Measurements from ENCODE around the gene VWA5B1.

The VWA5B1 gene

DNA sequence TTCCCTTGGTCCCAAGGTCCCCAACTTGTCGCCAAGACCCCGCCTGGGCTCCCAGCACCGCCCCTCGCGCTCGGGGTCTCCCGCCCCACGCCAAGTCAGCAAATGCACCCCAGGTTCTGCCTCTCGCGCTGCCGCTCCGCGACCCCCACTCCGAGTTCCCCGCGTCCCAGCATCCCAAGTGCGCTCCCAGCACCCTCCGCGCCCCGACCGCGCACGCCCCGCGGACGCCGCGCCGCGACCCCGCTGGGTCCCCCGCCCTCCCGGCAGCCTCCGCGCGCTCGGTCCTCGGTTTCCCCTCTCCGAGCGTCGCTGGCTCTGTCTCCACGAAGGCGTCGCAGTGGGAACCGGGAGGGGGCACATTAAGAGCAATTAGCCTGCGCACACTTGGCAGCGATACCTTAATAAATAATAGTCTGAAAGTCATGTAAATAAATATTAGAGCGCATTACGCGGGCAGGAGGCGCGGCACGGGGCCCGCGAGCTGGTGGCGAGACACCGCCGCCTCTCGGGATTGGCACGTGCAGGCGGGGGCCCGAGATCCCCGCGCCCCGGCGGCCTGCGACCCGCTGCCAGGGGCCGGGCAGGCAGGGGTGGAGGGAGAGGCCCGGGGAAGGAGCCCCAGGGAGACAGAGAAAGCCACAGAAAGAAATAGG is 75.9 kb downstream of the VWA5B1 start:
- in situ Hi-C loops (cut with MboI; ENCODE audit: low sequenced_read_pairs) = no loop called here

DNA sequence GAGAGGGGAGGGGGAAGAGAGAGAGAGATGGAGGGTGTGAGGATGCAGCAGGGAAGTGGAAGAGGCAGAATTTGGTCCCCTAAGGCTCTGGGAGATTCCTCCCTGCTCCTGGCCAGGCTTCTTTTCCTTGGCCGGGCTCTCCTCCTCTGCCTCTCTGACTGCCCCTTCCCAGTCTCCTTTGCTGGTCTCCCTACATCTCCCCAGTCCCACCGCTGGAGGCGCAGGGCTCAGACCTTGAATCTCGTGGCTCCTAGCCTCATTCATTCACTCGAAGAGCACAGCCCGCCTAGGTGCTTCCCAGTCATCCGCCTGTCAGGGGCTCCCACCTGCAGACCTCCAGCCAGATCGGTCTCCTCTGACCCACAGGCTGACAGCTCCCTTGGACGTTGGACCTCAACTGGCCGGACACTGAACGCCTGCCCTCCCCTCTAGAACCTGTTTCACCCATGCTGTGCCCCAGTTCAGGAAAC is 76.5 kb downstream of the VWA5B1 start:
- in situ Hi-C loops (cut with MboI; ENCODE audit: low sequenced_read_pairs) = no loop called here

DNA sequence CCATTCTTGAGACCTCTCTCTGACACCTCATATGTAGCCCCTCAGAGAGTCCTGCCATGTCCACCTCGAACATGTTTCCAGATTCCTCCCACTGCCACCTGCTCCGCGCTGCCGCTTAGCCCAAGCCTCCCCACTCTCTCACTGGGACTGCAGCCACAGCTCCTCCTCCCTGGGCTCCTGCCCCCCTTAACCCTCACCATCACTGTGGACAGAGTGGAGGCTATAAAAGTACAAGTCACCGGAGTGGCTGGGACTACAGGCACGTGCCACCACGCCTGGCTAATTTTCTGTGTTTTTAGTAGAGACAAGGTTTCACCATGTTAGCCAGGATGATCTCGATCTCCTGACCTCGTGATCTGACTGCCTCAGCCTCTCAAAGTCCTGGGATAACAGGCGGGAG is 77.0 kb downstream of the VWA5B1 start:
- in situ Hi-C loops (cut with MboI; ENCODE audit: low sequenced_read_pairs) = no loop called here

DNA sequence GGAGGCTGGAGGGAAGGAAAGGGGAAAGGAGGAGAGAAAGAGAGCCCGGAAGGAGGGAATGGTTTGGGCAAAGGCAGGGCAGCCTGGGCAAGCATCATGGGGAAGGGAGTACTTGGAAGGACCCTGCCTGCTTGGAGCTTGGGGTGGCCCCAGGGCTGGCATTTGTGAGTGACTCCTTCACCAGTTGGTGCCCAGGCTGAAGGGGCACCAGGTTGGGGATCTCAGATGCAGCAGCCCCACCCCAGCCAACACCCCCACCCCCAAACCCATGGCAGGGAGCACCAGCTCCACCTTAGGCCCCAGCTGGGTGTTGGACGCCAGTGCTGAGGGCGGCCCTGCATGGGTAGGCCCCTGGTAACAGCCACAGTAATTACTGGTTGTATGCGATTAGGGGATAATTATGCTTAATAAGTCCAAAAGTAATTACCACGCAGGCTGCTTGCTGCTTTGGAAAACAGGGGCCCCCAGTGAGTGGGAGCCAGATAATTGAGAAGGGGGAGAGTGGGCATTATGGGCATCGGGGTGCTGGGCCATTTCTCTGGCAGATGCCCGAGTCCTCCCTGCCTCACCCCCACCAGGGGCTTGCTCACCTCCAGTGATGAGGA is 78.3 kb downstream of the VWA5B1 start:
- in situ Hi-C loops (cut with MboI; ENCODE audit: low sequenced_read_pairs) = no loop called here

DNA sequence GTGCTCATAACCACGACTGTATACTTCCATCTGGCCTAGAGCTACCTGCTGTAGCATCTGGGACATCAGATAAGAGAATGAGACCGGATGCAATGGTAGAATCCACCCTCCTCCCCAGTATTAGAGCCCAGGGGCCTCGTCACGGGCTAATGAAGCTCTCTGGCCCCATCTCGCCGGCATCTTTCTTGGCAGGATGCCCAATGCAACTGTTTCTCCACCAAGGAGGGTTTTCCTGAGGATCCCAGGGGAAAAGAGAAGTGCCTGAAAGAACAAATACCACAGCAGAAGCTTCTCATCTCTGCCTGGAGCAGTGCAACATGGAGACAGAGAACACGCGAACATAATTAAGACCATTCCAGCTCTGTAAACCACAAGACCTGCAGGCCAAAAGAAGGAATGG is 80.0 kb downstream of the VWA5B1 start:
- in situ Hi-C loops (cut with MboI; ENCODE audit: low sequenced_read_pairs) = no loop called here

DNA sequence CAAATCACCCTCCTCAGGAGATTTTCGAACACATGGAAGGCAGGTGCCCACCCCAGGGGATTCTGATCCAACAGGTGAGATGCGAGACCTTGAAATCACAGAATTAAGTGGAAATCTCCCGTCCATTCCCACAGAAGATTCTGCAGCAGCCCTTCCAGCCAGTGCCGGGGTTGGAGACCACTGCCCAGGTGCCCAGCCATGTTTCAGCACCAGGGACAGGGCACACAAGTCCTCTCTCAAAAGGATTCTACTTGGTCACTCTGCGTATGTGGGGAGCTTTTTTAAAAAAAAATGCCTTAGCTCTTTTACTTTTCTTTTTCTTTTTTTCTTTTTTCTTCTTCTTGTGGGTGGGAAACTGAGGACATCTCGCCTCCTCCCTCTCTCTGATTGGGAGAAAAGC is 80.7 kb downstream of the VWA5B1 start:
- in situ Hi-C loops (cut with MboI; ENCODE audit: low sequenced_read_pairs) = no loop called here

DNA sequence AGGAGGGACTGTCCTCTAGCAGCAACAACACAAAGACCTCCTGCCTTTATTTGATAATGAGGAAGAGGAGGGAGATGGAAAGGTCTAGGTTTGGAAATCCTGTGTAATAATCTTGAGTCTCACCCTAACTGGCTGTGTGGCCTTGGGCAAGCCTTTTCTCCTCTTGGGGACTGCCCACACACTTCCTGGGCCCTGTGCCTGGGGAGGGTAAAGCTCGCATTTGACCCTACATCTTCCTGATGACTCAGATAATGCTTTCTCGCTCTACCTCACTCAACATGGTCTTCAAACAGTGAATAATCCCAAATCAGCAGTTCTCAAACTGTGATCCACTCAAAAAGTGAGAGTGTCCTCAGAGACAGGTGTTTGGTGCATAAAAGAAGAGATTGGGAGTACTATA is 81.2 kb downstream of the VWA5B1 start:
- in situ Hi-C loops (cut with MboI; ENCODE audit: low sequenced_read_pairs) = no loop called here

DNA sequence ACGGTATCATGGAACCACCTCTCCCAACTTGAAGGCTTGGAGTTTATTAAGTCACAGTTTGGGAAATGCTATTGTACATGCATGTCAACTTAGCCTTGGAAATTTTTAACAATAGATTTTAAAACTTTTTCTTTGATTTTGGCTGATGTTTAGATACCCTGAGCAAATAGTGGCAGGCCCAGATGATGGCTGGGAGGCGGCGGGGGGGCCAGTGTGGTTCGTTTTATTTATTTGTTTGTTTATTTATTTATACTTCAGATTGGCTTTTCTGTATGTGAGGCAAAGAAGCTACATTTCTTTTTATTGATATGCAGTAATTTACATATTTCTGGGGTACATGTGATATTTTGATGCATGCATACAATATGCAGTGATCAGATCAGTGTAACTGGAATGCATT is 82.0 kb downstream of the VWA5B1 start:
- in situ Hi-C loops (cut with MboI; ENCODE audit: low sequenced_read_pairs) = no loop called here

DNA sequence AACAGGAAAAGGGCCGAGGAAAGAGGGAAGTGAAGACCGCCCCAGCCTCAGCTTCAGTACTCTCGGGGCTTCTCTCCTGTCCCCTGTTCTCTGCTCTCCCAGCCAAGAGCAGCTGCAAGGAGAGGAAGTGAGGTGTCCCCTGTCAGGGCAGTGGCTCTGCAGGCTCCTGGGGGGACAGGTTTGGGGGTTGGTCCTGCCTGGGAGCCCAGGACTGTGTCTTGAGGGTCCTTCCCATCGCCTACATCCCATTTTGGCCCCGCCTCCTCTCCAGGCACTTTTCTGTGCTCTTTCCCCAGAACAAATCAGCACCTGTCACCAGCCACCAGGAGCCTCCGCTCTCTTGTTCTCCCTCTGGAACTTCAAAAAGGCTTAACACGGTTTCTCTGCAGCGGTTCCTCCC is 82.6 kb downstream of the VWA5B1 start:
- in situ Hi-C loops (cut with MboI; ENCODE audit: low sequenced_read_pairs) = no loop called here

DNA sequence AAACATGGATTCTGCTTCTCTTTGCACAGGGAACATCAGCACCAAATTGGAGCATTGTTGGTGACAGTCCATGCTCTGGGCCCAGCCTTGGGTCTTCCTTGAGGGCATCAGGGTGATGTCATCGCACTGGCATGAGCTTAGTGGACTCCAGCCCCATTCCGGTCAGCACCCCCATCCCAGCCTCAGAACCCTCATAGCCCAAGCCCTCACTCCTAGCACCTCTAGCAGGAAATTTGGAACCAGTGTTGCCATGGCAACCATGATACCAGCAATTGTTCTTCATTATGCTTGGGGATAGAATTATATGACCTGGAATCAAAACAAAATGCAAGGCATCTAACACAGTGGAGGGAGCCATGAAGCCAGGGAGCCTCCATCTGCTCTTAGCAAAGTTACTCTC is 83.1 kb downstream of the VWA5B1 start:
- in situ Hi-C loops (cut with MboI; ENCODE audit: low sequenced_read_pairs) = no loop called here

DNA sequence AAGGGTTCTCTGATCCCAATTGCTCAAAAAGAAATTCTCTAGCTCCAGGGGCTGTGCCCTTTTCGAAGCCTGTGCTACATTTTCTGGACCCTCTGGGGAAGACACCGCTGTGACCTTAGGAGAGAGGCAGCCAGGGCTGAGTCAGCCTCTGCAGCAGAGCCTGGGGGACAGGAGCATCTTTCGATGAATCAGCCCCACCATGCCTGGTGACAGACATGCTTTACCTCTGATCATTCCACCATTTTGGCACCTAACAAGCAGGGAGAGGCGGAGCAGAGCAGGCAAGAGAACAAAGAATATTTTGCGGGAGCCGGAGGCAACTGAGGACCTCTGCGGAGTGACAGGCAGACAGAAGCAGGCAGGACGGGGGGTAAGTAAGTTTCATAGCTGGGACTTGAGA is 84.9 kb downstream of the VWA5B1 start:
- in situ Hi-C loops (cut with MboI; ENCODE audit: low sequenced_read_pairs) = no loop called here

DNA sequence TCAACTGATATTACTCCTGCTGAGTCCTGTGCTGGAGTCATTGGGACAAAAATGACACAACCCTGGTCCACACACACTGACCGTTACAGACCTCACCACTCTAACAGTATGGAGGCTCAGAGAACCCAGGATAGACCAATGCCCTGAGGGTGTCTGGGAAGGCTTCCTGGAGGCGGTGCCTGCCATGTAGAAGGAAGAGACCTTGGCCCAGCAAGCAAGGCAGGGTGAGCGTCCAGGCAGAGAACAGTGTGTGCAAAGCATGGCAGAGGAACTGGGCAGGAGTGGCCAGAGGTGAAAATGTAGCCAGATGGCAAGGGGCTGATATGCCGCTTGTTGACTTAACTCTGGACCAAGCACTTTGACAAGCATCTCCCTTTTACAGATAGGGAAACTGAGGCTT is 85.5 kb downstream of the VWA5B1 start:
- in situ Hi-C loops (cut with MboI; ENCODE audit: low sequenced_read_pairs) = no loop called here

DNA sequence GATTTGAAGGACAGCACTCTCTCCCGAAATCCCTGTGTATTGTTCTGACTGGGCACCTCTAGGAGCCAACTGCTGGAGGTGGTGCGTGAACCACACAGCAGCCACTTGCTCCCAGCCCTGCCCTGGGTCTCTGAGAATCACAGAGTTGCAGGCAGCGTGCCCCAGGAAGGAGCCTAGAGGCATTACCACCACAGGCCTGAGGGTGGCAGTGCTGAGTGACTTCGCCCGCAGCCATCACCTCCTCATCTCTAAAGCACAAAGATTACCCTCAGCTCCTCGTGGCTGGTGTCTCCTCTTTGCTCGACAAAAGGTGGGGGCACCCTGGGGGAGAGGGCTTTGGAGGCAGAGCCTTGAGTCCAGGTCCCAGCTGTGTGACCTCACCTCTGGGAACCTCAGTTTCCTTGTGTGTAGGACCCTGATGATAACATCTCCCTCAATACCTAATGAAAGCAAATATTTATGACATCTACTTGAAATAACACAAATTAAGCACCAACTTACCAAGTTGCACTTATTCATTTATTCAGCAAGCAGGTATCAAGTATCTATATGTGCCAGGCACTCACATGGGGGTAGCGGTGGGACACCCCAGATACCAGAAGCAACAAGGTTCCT is 86.3 kb downstream of the VWA5B1 start:
- in situ Hi-C loops (cut with MboI; ENCODE audit: low sequenced_read_pairs) = no loop called here

DNA sequence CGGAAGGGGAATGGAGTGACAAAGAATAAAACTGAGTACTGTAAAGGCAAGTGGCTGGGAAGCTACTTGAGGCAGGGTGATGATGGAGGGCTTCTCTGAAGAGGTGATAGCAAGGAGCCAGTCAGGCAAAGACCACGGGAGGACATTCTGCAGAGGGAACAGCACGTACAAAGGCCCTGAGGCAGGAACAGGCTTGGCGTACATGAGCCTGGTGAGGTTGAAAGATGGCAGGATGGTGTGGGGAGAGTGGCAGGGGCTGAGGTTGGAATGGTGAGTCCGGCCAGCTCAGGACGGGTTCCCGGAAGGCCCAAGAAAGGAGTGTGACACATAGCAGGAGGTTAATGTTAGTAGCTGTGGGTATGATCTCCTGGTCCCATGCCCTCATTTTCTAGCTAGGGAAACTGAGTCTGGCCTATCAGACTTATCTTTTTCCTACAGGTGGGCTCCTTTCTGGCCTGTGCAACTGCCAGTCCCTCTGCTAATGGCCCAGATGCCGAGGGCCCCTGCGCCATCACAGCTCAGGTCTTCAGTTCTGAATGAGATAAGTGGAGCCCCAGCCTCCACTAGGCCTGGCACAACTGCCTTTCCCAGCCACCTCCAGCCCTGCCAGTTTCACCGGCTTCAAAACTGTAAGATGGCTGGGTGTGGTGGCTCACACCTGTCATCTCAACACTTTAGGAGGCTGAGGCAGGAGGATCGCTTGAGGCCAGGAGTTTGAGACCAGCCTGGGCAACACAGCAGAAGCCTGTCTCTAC is 87.0 kb downstream of the VWA5B1 start:
- in situ Hi-C loops (cut with MboI; ENCODE audit: low sequenced_read_pairs) = no loop called here

DNA sequence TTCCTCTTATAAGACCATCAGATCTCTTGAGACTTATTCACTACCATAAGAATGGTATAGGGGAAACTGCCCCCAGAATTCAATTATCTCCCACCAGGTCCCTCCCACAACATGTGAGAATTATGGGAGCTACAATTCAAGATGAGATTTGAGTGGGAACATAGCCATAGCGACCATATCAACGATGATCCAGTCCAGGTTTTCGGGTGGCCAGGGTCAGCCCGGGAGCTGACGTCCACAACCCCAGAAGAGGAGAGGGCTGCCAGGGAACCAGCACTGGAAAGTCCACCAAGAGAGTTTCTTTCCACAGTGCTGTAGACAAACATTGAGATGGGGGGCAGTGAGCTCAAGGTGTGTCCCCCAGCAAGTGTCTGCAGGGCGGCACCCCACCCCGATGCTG is 88.4 kb downstream of the VWA5B1 start:
- in situ Hi-C loops (cut with MboI; ENCODE audit: low sequenced_read_pairs) = no loop called here

DNA sequence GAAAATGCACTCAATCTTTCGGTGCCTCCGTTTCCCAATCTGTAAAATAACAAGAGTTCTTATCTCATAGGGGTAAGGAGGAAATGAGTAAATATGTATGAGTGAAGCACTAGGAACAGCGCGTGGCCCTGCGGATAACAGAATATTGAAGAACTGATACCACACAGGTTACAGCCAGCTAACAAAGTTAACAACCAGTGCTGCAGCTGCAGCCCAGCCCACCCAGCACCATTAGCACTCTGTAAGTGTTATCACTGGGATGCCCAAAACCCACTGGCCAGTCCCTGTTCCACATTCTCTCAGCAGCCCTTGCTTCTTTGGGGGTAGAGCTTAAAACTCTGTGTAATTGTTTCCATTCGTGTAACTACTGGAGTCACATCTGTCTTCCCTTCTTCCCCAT is 89.5 kb downstream of the VWA5B1 start:
- in situ Hi-C loops (cut with MboI; ENCODE audit: low sequenced_read_pairs) = no loop called here

DNA sequence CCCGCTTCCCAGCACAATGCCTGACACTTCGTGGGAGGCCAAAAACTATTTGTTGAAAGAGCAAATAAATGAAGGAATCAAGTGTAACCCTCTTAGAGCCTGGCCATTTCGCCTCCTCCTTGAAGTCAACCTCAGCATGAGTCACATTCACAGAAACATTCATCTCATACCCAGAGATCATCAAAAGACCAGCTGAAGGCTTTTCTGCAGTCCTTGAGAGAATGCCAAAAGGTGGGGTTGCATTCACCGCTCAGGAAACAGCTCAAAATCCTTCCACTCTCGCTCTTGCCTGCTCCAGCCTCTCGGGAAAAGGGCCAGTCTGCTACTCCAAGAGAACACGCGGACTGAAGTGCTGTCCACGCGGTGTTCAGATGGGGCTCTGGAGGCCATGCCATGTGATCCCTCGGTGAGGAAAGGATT is 90.0 kb downstream of the VWA5B1 start:
- in situ Hi-C loops (cut with MboI; ENCODE audit: low sequenced_read_pairs) = no loop called here

DNA sequence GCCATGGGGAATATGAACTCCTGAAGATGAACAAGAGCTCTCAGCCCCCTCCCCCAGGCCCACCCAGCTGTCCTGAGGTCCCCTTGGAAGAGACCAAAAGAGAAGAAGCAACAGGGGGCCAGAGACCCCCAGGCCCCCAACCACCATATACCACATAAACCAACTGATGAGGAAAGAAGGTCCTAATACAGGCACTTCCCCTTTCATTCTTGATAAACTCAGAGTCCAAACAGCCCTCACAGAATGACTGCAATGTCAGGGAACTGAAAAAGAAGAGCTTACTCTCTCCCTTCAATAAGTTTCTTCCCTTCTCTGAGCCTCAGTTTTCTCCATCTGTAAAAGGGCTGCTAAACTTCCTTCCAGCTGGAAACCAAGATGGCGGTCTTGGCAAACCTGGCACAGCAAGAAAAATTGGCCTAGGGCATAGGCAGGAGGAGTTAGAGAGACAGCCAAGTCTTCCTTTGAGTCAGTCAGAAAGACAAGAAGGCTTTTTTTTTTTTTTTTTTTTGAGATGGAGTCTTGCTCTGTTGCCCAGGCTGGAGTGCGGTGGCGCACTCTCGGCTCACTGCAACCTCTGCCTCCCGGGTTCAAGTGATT is 90.5 kb downstream of the VWA5B1 start:
- in situ Hi-C loops (cut with MboI; ENCODE audit: low sequenced_read_pairs) = no loop called here

DNA sequence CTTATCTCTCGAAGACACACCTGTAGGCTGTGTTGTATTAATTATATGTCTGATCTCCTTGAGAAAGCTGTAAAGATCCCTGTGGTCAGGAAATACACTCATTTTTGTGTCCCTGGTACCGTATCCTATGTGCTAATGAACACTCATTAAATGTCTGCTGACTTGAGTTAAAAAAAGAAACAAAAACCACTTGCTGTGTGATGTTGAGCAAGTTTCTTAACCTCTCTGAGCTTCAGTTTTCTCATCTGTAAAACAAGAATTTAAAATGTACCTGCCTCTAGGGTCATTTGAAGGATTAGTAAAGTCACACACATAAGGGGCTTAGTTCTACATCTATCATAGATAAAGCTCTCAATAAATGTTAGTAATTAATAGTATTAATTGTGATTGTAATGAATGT is 91.3 kb downstream of the VWA5B1 start:
- in situ Hi-C loops (cut with MboI; ENCODE audit: low sequenced_read_pairs) = no loop called here

DNA sequence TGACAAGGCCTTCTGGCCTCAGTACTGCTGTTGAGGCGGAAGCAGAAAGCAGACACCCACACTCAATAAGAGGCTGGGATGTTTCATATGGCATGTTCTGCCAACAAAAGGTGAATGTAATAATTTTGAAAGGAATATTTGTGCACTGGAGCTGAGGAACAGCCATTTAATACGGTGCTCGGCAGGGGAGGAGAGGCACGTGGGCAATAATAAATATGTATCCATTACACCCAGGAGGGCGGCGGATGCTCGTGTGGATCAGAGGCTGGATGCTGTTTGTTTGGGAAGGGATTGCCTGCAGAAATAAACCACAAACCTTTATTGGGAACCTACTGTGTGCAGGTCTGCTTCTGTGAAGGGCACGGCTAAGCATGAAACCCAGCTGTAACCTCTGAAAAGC is 92.0 kb downstream of the VWA5B1 start:
- in situ Hi-C loops (cut with MboI; ENCODE audit: low sequenced_read_pairs) = no loop called here

DNA sequence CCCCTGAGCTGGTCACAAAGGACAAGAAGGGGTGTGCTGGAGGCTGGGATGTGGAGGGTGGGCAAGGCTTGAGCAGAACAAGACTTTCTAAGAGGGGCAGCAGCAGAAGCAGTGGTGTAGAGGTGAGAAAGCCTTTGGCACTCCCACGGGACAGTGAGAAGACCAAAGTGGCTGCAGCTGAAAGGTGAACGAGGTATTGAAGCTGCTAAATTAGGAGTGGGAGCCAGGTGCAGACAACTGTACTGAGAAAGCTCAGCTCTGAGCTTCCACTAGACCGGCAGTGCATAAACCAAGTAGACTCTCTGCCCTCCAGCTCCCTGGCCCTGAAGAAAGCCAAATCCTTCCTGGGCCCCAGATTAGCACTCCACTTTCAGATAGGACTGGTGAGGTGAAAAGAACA is 93.0 kb downstream of the VWA5B1 start:
- in situ Hi-C loops (cut with MboI; ENCODE audit: low sequenced_read_pairs) = no loop called here

Measured in HL-60/S4 treated with retinoic acid at 250 ng/mL for 4 days and 3 days (cell line).